ENCODE measurements around the gene EXOC7.

The EXOC7 gene

DNA sequence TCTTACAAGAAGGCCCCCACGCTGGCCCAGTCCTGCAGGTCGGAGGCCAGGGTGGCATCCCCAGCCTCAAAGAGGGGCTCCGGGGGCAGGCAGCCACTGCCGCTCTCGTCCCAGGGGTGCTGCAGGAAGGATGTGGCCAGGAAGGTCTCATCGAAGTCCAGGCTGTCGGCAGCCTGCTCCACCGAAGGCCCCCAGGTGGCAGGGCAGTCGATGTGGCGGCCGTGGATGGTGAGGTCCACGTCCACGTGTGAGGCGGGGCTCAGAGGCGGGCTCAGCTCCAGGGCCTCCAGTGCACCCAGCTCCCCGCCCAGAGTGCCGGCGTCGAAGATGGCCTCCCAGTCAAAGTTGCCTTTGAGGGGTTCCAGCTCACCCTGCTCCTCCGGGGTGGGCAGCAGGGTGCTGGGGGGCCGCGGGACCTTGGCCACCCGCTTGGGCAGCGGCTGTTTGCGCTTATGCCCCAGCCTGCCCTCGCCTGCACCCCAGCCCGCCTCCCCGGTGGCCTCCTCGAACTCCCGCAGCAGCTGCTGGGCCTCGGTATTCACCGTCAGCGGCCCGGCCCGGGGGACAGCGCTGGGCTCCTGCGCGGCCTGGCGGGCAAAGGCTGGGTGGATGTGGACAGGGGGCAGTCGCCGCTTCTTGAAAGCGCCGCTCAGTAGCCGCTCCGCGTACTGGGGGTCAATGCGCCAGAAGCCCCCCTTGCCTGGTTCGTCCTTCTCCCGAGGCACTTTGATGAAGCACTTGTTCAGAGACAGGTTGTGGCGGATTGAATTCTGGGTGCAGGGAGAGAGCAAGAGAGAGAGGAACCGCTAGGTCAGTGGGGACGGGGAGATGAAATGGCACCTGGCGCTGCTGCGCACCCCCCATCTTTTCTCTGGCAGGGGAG is 34.0 kb upstream of the EXOC7 start:
- no peak for DNase-seq (ENCODE audit: low spot score)
- TF ChIP-seq, protein P1, sequence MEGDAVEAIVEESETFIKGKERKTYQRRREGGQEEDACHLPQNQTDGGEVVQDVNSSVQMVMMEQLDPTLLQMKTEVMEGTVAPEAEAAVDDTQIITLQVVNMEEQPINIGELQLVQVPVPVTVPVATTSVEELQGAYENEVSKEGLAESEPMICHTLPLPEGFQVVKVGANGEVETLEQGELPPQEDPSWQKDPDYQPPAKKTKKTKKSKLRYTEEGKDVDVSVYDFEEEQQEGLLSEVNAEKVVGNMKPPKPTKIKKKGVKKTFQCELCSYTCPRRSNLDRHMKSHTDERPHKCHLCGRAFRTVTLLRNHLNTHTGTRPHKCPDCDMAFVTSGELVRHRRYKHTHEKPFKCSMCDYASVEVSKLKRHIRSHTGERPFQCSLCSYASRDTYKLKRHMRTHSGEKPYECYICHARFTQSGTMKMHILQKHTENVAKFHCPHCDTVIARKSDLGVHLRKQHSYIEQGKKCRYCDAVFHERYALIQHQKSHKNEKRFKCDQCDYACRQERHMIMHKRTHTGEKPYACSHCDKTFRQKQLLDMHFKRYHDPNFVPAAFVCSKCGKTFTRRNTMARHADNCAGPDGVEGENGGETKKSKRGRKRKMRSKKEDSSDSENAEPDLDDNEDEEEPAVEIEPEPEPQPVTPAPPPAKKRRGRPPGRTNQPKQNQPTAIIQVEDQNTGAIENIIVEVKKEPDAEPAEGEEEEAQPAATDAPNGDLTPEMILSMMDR (IDR thresholded peaks at IDR 0.05; ENCODE audit: extremely low read depth, missing control alignments) = no peak

- TF ChIP-seq, protein P1 (IDR thresholded peaks at IDR 0.05; ENCODE audit: extremely low read depth, missing control alignments) = no peak
Measured at GRCh38 chr17:76137001-76137350, 33.4 kb upstream of the EXOC7 start.

GRCh38 chr17:76136276-76137000 is 32.9 kb upstream of the EXOC7 start:
- TF ChIP-seq, protein P1 (IDR thresholded peaks at IDR 0.05; ENCODE audit: extremely low read depth, missing control alignments) = no peak
- no peak for DNase-seq (ENCODE audit: low spot score)

More at GRCh38 chr17:76137001-76137350, 33.4 kb upstream of the EXOC7 start:
- no peak for DNase-seq (ENCODE audit: low spot score)

- DNase-seq (ENCODE audit: low spot score) = no peak
- TF ChIP-seq, protein P1 (IDR thresholded peaks at IDR 0.05; ENCODE audit: extremely low read depth, missing control alignments) = no peak
Measured at GRCh38 chr17:76135810-76136188, 32.2 kb upstream of the EXOC7 start.

GRCh38 chr17:76134911-76135809 is 31.6 kb upstream of the EXOC7 start:
- no peak for DNase-seq (ENCODE audit: low spot score)
- TF ChIP-seq, protein P1 (IDR thresholded peaks at IDR 0.05; ENCODE audit: extremely low read depth, missing control alignments) = no peak

GRCh38 chr17:76132574-76133338 is 29.2 kb upstream of the EXOC7 start:
- no peak for DNase-seq (ENCODE audit: low spot score)
- TF ChIP-seq, protein P1 (IDR thresholded peaks at IDR 0.05; ENCODE audit: extremely low read depth, missing control alignments) = no peak

Data from GM20000 (cell line).